GM19193 (cell line): ENCODE data around the gene NRG2.

Experiments
- POLR2A ChIP-seq: IDR thresholded peaks from 4 replicates; pipeline ENCODE4 v1.6.1; 2011; ENCODE audit not compliant: insufficient read depth, insufficient read length; ENCODE audit errors: extremely low read depth

NRG2 gene

GRCh38 chr5:139869042-139869790 is 173.9 kb downstream of the NRG2 start:
- TF ChIP-seq POLR2A, result no peak

- TF ChIP-seq POLR2A, result no peak
These were observed 175.5 kb downstream of the NRG2 start for GRCh38 chr5:139867581-139867980.

- TF ChIP-seq POLR2A, result no peak
These were observed 176.0 kb downstream of the NRG2 start for GRCh38 chr5:139867109-139867508.

- no peak for TF ChIP-seq POLR2A
These were observed 178.2 kb downstream of the NRG2 start for GRCh38 chr5:139864716-139865483.

GRCh38 chr5:139863855-139864558 is 179.1 kb downstream of the NRG2 start:
- TF ChIP-seq POLR2A, result no peak

- TF ChIP-seq POLR2A, result no peak
These were observed 179.7 kb downstream of the NRG2 start for GRCh38 chr5:139863361-139863760.

- TF ChIP-seq POLR2A, result no peak
These were observed 180.3 kb downstream of the NRG2 start for GRCh38 chr5:139862803-139863202.

GRCh38 chr5:139862313-139862712 is 180.8 kb downstream of the NRG2 start:
- TF ChIP-seq POLR2A, result no peak

- TF ChIP-seq POLR2A, result no peak
These were observed 181.3 kb downstream of the NRG2 start for GRCh38 chr5:139861889-139862207.

GRCh38 chr5:139861021-139861888 is 181.8 kb downstream of the NRG2 start:
- no peak for TF ChIP-seq POLR2A

GRCh38 chr5:139859013-139859412 is 184.1 kb downstream of the NRG2 start:
- no peak for TF ChIP-seq POLR2A

GRCh38 chr5:139856714-139857113 is 186.4 kb downstream of the NRG2 start:
- TF ChIP-seq POLR2A, result no peak

- TF ChIP-seq POLR2A, result no peak
These were observed 187.1 kb downstream of the NRG2 start for GRCh38 chr5:139855946-139856540.

GRCh38 chr5:139855451-139855850 is 187.6 kb downstream of the NRG2 start:
- no peak for TF ChIP-seq POLR2A
